Calu3 (cell line): ENCODE results near the gene CDC42SE1. TPM values are rescaled to one million over a fixed set of nuclear protein-coding genes. Genes with fewer than 3 reads are reported as not detected.

ENCODE experiments used
- BruUV-seq: library from RNA; stranded (reverse); fragments of 400-500 nt; replicated peaks from 2 replicates; lab custom pipeline; 2021; lab: Mats Ljungman, UMichigan
- CTCF ChIA-PET: fragments of 300-600 bp; sonication (Branson Sonifier 250); formaldehyde crosslinking; loops from one replicate; lab custom pipeline; 2022; ENCODE audit warnings: antibody characterized with exemption; lab: Charles Lee
- DNase-seq: peaks from one replicate; pipeline ENCODE4 v3.0.0; 2022
- H3K27ac Mint-ChIP-seq: one replicate; pipeline ENCODE4 v1.8.0; 2022; ENCODE audit warnings: mixed read lengths; ENCODE audit not compliant: unreplicated experiment
- H3K27me3 Mint-ChIP-seq: one replicate; pipeline ENCODE4 v1.8.0; 2022; ENCODE audit warnings: mixed read lengths; ENCODE audit not compliant: unreplicated experiment
- H3K36me3 Mint-ChIP-seq: one replicate; pipeline ENCODE4 v1.8.0; 2022; ENCODE audit warnings: mild to moderate bottlenecking, moderate library complexity, mixed read lengths; ENCODE audit not compliant: insufficient read depth, unreplicated experiment
- H3K4me1 Mint-ChIP-seq: one replicate; pipeline ENCODE4 v1.8.0; 2022; ENCODE audit warnings: mild to moderate bottlenecking, low read depth, mixed read lengths; ENCODE audit not compliant: unreplicated experiment
- H3K4me3 Mint-ChIP-seq: one replicate; pipeline ENCODE4 v1.8.0; 2022; ENCODE audit warnings: mild to moderate bottlenecking, low read depth, moderate library complexity, mixed read lengths; ENCODE audit not compliant: unreplicated experiment
- H3K9me3 Mint-ChIP-seq: one replicate; pipeline ENCODE4 v1.8.0; 2022; ENCODE audit warnings: low read depth, mixed read lengths; ENCODE audit not compliant: unreplicated experiment
- intact Hi-C: fragments of 100-400 bp; cut with micrococcal nuclease; formaldehyde crosslinking; loops from one replicate; pipeline ENCODE4 v1.10.0; 2022; ENCODE audit not compliant: unreplicated experiment
- total RNA-seq: library from RNA; stranded (reverse); gene quantifications from 2 replicates; pipeline ENCODE4 v1.2.3, GENCODE V29; 2022
- TF ChIP-seq, protein P1 (sequence below): fragments of 200-600 bp; IDR thresholded peaks from one replicate; pipeline ENCODE4 v1.8.0; 2022; ENCODE audit warnings: antibody characterized with exemption; ENCODE audit not compliant: unreplicated experiment

Gene CDC42SE1
- total RNA-seq, 1 experiment from 2014 or later, result 110 TPM

DNA sequence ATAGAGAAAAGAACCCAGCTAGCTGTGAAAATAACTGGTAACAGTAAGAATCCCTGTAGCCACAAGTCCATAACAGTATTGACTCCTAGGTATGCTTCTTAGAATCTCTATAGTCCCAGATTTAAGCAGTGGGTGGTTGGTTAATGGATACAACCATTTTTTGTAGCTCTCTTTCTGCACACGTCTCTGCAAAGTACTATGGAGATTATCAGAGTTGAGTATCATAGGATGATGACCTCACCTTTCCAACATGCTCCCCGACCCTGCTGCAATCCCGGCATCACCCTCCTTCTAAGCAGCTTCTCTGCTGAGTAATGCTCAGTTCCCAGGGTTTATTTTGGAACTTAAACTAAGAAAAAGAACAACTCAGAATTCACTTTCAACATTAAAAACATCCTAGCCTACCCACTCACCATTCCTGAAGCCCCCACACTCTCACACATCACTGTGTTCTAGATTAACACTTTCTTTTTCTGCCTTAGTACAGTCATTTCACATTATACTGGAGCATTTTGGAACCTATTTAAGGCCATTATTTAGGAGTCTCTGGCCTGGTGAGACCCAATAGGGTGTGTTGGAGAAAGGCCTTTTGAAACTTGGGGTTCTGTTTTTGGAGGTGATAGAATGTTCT lies 3.4 kb upstream of the CDC42SE1 start:
- CTCF ChIA-PET, result interaction anchor here (1.0 kb wide), 1 partner anchor 8 kb away, joined by 3 read pairs; no protein-coding TSS in a partner anchor
- DNase-seq, result no peak
- intact Hi-C loops, result no loop called here
- Mint-ChIP-seq H3K4me3 (no peak overlapping the region), H3K27ac (no peak overlapping the region), H3K4me1 (peaks cover 23% of the 10 kb centered on the region), H3K36me3 (peaks cover 30% of the 10 kb centered on the region), H3K27me3 (no peaks in the 10 kb centered on the region), H3K9me3 (no peaks in the 10 kb centered on the region)
- BruUV-seq, result no TSS peak
- TF ChIP-seq, protein P1, sequence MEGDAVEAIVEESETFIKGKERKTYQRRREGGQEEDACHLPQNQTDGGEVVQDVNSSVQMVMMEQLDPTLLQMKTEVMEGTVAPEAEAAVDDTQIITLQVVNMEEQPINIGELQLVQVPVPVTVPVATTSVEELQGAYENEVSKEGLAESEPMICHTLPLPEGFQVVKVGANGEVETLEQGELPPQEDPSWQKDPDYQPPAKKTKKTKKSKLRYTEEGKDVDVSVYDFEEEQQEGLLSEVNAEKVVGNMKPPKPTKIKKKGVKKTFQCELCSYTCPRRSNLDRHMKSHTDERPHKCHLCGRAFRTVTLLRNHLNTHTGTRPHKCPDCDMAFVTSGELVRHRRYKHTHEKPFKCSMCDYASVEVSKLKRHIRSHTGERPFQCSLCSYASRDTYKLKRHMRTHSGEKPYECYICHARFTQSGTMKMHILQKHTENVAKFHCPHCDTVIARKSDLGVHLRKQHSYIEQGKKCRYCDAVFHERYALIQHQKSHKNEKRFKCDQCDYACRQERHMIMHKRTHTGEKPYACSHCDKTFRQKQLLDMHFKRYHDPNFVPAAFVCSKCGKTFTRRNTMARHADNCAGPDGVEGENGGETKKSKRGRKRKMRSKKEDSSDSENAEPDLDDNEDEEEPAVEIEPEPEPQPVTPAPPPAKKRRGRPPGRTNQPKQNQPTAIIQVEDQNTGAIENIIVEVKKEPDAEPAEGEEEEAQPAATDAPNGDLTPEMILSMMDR, result no peak

DNA sequence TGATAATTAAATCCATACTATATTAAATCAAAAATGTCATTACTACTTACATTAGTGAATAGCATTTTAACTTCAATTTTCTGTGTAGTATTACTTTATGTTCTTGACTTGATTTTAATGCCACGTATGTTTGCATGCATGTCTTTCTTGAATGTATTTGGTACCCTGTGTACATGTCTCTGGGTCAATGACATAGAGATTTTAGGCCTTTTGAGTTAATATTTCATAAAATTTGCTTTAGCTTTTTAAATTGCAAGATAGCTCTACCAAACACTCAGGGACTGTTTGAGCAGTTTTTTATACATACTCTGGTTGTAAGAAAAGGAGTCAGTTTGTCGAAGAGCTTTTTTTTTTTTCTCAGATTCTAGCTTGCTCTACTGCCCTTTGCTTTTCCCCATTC lies 2.3 kb upstream of the CDC42SE1 start:
- no peak for DNase-seq
- H3K9me3 Mint-ChIP-seq, result no peaks in the 10 kb centered on the region
- peaks cover 42% of the 10 kb centered on the region for H3K36me3 Mint-ChIP-seq
- H3K4me1 Mint-ChIP-seq, result peaks cover 35% of the 10 kb centered on the region
- BruUV-seq, result no TSS peak
- no peak overlapping the region for H3K27ac Mint-ChIP-seq
- CTCF ChIA-PET, result interaction anchor here (1.0 kb wide), 2 partner anchors 9 kb away, joined by 3 to 4 read pairs; partner anchors contain the start of gene GABPB2
- H3K27me3 Mint-ChIP-seq, result no peaks in the 10 kb centered on the region
- no peak overlapping the region for H3K4me3 Mint-ChIP-seq
- TF ChIP-seq, protein P1, result no peak
- intact Hi-C loops, result no loop called here

DNA sequence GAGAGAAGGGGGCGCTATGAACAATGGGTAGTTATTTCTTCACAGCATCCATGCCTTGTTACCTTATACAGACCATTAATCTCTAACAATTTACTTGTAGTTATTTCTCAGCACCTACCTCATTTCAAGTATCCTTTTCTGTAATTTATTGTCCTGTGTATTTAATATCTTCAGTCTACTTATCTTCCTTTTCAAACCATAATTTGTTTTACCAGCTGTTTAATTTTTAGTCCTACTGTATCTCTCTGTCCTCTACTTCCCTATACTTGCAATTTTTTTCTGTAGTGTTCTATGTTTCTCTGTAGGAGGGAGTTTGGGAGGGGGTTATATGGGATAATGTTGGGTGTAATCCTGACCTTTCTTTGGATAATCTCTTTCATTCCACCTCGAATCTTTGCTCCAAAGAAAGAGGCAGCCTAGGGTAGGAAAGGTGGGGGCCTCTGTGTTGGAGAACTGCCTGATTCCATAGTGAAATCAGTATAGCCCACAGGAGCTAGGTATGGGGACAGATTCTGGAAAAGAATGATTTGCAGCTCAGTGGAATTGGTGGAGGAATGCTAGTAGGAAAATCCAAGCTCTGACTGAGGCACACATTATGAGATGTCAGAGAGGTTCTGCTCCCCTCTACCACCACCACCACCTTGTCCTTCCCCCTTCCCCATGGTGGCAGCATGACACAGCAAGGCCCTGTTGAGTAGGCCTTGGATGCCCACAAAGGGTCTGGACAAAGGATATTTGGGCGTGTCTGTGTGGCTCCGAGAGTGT lies 1.4 kb upstream of the CDC42SE1 start:
- H3K4me3 Mint-ChIP-seq, result peak overlapping the region; percentile 81
- CTCF ChIA-PET, result interaction anchor here (0.6 to 1.6 kb wide), 3 partner anchors 10 to 761 kb away, joined by 4 to 5 read pairs (median 4); partner anchors contain the start of genes C1orf56 and GABPB2
- no peaks in the 10 kb centered on the region for H3K9me3 Mint-ChIP-seq
- peaks cover 44% of the 10 kb centered on the region for H3K4me1 Mint-ChIP-seq
- no peak overlapping the region for H3K27ac Mint-ChIP-seq
- intact Hi-C loops, result no loop called here
- H3K27me3 Mint-ChIP-seq, result no peaks in the 10 kb centered on the region
- peaks cover 47% of the 10 kb centered on the region for H3K36me3 Mint-ChIP-seq
- BruUV-seq, result no TSS peak
- DNase-seq, result no peak
- TF ChIP-seq, protein P1, result no peak

- peak within 1 kb of the TSS; percentile 78 for H3K27ac Mint-ChIP-seq
- intact Hi-C loops, result no loop called here
- no peaks in the 10 kb centered on the region for H3K9me3 Mint-ChIP-seq
- H3K4me1 Mint-ChIP-seq, result peaks cover 51% of the 10 kb centered on the region
- H3K27me3 Mint-ChIP-seq, result no peaks in the 10 kb centered on the region
- TF ChIP-seq, protein P1, result no peak
- CTCF ChIA-PET, result interaction anchor here (0.6 to 1.8 kb wide), 3 partner anchors 11 to 761 kb away, joined by 4 to 5 read pairs (median 5); partner anchors contain the start of genes C1orf56 and GABPB2
- peak within 1 kb of the TSS; percentile 81 for H3K4me3 Mint-ChIP-seq
- BruUV-seq, result TSS peak; percentile 35
- no peak for DNase-seq
- H3K36me3 Mint-ChIP-seq, result peaks cover 52% of the 10 kb centered on the region
Observed at GRCh38 chr1:151060007-151060656, 710 bp upstream of the CDC42SE1 start, which contains the start of gene MLLT11. Gene MLLT11, plus strand, starts transcription at chr1:151060397. Its CDS starts 6,828 bp downstream, at chr1:151067225.
